Peyer's patch (tissue), 4 donors: ENCODE measurements around the gene DNAH17. TPM values are rescaled to one million over a fixed set of nuclear protein-coding genes. Genes with fewer than 3 reads are reported as not detected.

ENCODE experiments used
- DNase-seq, 3 donors: peaks; one replicate each; pipeline ENCODE4 v3.0.0-alpha.2; 2017 to 2019
- H3K27ac ChIP-seq, 4 donors: fragments of 200-600 bp; sonication (generic); one replicate each; pipeline ENCODE4 v1.5.1; 2016 to 2019
- H3K27me3 ChIP-seq, 2 donors: fragments of 200-600 bp; sonication (generic); one replicate each; pipeline ENCODE4 v1.5.1; 2019
- H3K36me3 ChIP-seq, 3 donors: fragments of 200-600 bp; sonication (generic); one replicate each; pipeline ENCODE4 v1.5.1; 2016 to 2019
- H3K4me1 ChIP-seq, 4 donors: fragments of 200-600 bp; sonication (generic); one replicate each; pipeline ENCODE4 v1.5.1; 2016 to 2019
- H3K4me3 ChIP-seq, 4 donors: fragments of 200-600 bp; sonication (generic); 1 replicate in 3 of 4; 2 replicates in 1 of 4; pipeline ENCODE4 v1.5.1; 2016 to 2019; ENCODE audit warnings: mild to moderate bottlenecking in 1 of 4
- H3K9me3 ChIP-seq, 4 donors: fragments of 200-600 bp; sonication (generic); one replicate each; pipeline ENCODE4 v1.5.1; 2016 to 2019; ENCODE audit warnings: mild to moderate bottlenecking in 1 of 4
- CTCF ChIP-seq, 6 experiments: fragments of 450-650 bp in 4 of 6; fragments of 200-600 bp in 2 of 6; sonication (generic) in 1 of 6; IDR thresholded peaks; one replicate each; pipeline ENCODE4 v1.5.1; 2017 to 2019; ENCODE audit warnings: antibody characterized with exemption in 6 of 6, mild to moderate bottlenecking in 3 of 6, moderate library complexity in 1 of 6
- POLR2A ChIP-seq, 2 donors: fragments of 450-650 bp; IDR thresholded peaks; one replicate each; pipeline ENCODE4 v1.5.1; 2017; ENCODE audit warnings: antibody characterized with exemption in 2 of 2, mild to moderate bottlenecking in 2 of 2, moderate library complexity in 2 of 2
- total RNA-seq, 4 donors: library from RNA; depleted of rRNA; stranded (reverse); fragments of >200 nt; gene quantifications; one replicate each; pipeline ENCODE4 v1.1.0, GENCODE V29; 2016

The DNAH17 gene
- total RNA-seq, 4 donors from 2014 or later, result under 0.01 to 0.67 TPM; not detected in 2

GRCh38 chr17:78400581-78401240 is 176.5 kb downstream of the DNAH17 start:
- H3K27ac ChIP-seq, result no peak overlapping the region
- H3K4me3 ChIP-seq, result no peak overlapping the region
- no peaks in the 10 kb centered on the region for H3K27me3 ChIP-seq
- no peaks in the 10 kb centered on the region for H3K4me1 ChIP-seq
- peaks cover 0 to 95% (median 0%) of the 10 kb centered on the region in 3 donors for H3K36me3 ChIP-seq
- DNase-seq, result no peak
- no peaks in the 10 kb centered on the region for H3K9me3 ChIP-seq
- TF ChIP-seq CTCF (IDR thresholded peaks at IDR 0.05) (no peak), POLR2A (IDR thresholded peaks at IDR 0.05) (no peak)

GRCh38 chr17:78399693-78400144 is 177.5 kb downstream of the DNAH17 start:
- H3K27ac ChIP-seq, result no peak overlapping the region
- DNase-seq, result no peak
- no peaks in the 10 kb centered on the region for H3K9me3 ChIP-seq
- H3K27me3 ChIP-seq, result no peaks in the 10 kb centered on the region
- peaks cover 0 to 98% (median 0%) of the 10 kb centered on the region in 3 donors for H3K36me3 ChIP-seq
- H3K4me3 ChIP-seq, result no peak overlapping the region
- no peaks in the 10 kb centered on the region for H3K4me1 ChIP-seq
- TF ChIP-seq POLR2A (IDR thresholded peaks at IDR 0.05) (no peak), CTCF (IDR thresholded peaks at IDR 0.05) (no peak)

- no peak for TF ChIP-seq CTCF (IDR thresholded peaks at IDR 0.05)
- no peak for TF ChIP-seq POLR2A (IDR thresholded peaks at IDR 0.05)
- H3K27ac ChIP-seq, result no peak overlapping the region
- no peak overlapping the region for H3K4me3 ChIP-seq
- no peaks in the 10 kb centered on the region for H3K4me1 ChIP-seq
- no peaks in the 10 kb centered on the region for H3K27me3 ChIP-seq
- peaks cover 0 to 98% (median 0%) of the 10 kb centered on the region in 3 donors for H3K36me3 ChIP-seq
- no peaks in the 10 kb centered on the region for H3K9me3 ChIP-seq
- DNase-seq, result no peak
Observed at GRCh38 chr17:78399028-78399692, 178.0 kb downstream of the DNAH17 start.

GRCh38 chr17:78398390-78398789 is 178.8 kb downstream of the DNAH17 start:
- H3K4me1 ChIP-seq, result no peaks in the 10 kb centered on the region
- H3K36me3 ChIP-seq, result peaks cover 0 to 94% (median 0%) of the 10 kb centered on the region in 3 donors
- H3K9me3 ChIP-seq, result no peaks in the 10 kb centered on the region
- no peak for DNase-seq
- no peak overlapping the region for H3K27ac ChIP-seq
- TF ChIP-seq POLR2A (IDR thresholded peaks at IDR 0.05) (no peak), CTCF (IDR thresholded peaks at IDR 0.05) (no peak)
- H3K27me3 ChIP-seq, result no peaks in the 10 kb centered on the region
- no peak overlapping the region for H3K4me3 ChIP-seq

GRCh38 chr17:78397681-78398101 is 179.5 kb downstream of the DNAH17 start:
- TF ChIP-seq POLR2A (IDR thresholded peaks at IDR 0.05), result no peak
- no peak for TF ChIP-seq CTCF (IDR thresholded peaks at IDR 0.05)
- H3K4me3 ChIP-seq, result no peak overlapping the region
- peaks cover 0 to 93% (median 0%) of the 10 kb centered on the region in 3 donors for H3K36me3 ChIP-seq
- no peak for DNase-seq
- H3K27me3 ChIP-seq, result no peaks in the 10 kb centered on the region
- H3K9me3 ChIP-seq, result no peaks in the 10 kb centered on the region
- no peaks in the 10 kb centered on the region for H3K4me1 ChIP-seq
- peak overlapping the region in 1 of 4 donors; percentile 31 for H3K27ac ChIP-seq
